Psoas muscle (tissue), 8 donors: ENCODE measurements around the gene TMEM175. TPM values are rescaled to one million over a fixed set of nuclear protein-coding genes. Genes with fewer than 3 reads are reported as not detected.
"Not testable (repeated sequence)": the region's sequence is repeated elsewhere in the genome, so short reads cannot be mapped to it uniquely, and the experiment has no call there.

Experiments used
- ATAC-seq, 4 donors: fragments of 200-7000 bp; cut with Tn5 transposase; one replicate each; pipeline ENCODE4 v1.9.1; 2020; ENCODE audit warnings: moderate library complexity in 3 of 4, mild to moderate bottlenecking in 2 of 4
- DNase-seq, 2 donors: peaks; one replicate each; pipeline ENCODE4 v3.0.0-alpha.2; 2020
- H3K27ac ChIP-seq: fragments of 200-600 bp; one replicate; pipeline ENCODE4 v1.8.0; 2022
- H3K27me3 ChIP-seq, 3 donors: fragments of 200-600 bp in 1 of 3; one replicate each; pipeline versions ENCODE4 v1.6.1 to v1.8.0; 2013 to 2022; ENCODE audit warnings: low read length in 2 of 3, mild to moderate bottlenecking in 2 of 3, moderate library complexity in 1 of 3; ENCODE audit not compliant: insufficient read depth in 3 of 3
- H3K36me3 ChIP-seq, 2 donors: fragments of 200-600 bp in 1 of 2; one replicate each; pipeline versions ENCODE4 v1.6.1 to v1.8.0; 2013 to 2022; ENCODE audit warnings: low read depth in 1 of 2, mild to moderate bottlenecking in 1 of 2, moderate library complexity in 1 of 2; ENCODE audit not compliant: insufficient read depth in 1 of 2
- H3K4me1 ChIP-seq: fragments of 200-600 bp; one replicate; pipeline ENCODE4 v1.8.0; 2022
- H3K4me3 ChIP-seq: fragments of 200-600 bp; one replicate; pipeline ENCODE4 v1.8.0; 2022; ENCODE audit warnings: mild to moderate bottlenecking
- H3K9me3 ChIP-seq: fragments of 200-600 bp; one replicate; pipeline ENCODE4 v1.8.0; 2022
- CTCF ChIP-seq: fragments of 200-600 bp; IDR thresholded peaks from one replicate; pipeline ENCODE4 v1.8.0; 2022; ENCODE audit warnings: antibody characterized with exemption
- WGBS, 3 donors: extraction: QIAGEN DNeasy Blood & Tissue Kit; methylation state at CpG; one replicate each; pipeline versions ENCODE4 v1.1.6 to v1.1.7; 2013; 5-methylcytosine and 5-hydroxymethylcytosine counted together
- intact Hi-C, 2 donors: fragments of 100-400 bp; cut with DNase I; formaldehyde crosslinking; loops; one replicate each; pipeline versions ENCODE4 v1.11.0 to v1.14.2; 2022
- polyA plus RNA-seq, 3 donors: library from polyadenylated mRNA; stranded (reverse); fragments of 200-250 nt; gene quantifications; one replicate each; pipeline ENCODE4 v1.2.3, GENCODE V29; 2013
- total RNA-seq, 4 donors: library from RNA; stranded (reverse); fragmentation: NEBNext Ultra II Directional in 2 of 4; extraction: Animal tissue kit (Norgen Biotek cat#: 25700) in 2 of 4; gene quantifications; one replicate each; pipeline versions ENCODE4 v1.2.1 to v1.2.4, GENCODE V29; 2021 to 2023
- donor health status: healthy with polysubstance abuse.
- donor health status: DM: no; HTN: no; CAD: no; lungs with moderate emphysema.
- donor health status: Bipolar disorder and iron deficiency.
- donor health status: healthy.
- donor health status: DM: yes; HTN: yes; CAD: no.
- donor health status: DM: no; HTN: no; CAD: no.
- donor health status: DM: no; HTN: no; CAD: no.
- donor health status: DM: yes; HTN: yes; CAD: no.

Gene TMEM175
- total and polyA plus RNA-seq, 7 donors: 8.7 to 23.9 (median 14.3) TPM

DNA sequence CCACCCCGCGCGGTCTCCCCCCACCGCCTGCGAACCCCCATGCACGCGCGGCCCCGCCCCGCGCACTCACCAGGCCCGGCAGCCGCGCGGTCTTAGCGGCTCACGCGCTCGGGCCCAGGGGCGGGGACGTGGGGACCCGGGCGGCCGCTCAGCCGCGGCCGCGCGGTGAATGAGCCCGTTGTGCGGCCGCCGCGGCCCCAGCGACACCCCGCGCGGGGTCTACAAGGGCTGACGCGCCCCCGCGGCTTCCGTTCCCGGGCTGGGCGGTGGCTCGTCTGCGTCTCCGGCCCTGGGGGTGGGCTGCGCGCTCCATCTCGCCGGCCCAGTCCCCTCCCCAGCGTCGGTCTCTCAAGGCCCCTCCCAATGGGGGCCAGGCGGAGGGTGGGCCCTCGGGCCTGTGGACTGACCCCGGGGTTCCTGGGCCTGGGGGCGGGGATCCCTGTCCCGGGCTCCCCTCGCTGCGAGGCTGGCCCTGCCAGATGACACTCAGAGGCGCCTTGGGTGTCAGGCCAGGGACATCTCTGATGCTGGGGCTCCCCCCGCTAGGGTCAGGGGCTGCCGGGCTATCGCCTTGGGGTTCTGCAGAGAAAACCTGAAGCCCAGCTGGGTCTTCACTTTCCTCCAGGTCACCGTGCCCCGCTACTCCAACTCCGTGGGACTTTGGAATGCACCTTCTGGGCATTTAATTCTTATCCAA, 65.3 kb downstream of the TMEM175 start:
- H3K36me3 ChIP-seq: no peaks in the 10 kb centered on the region
- DNase-seq (no peak), ATAC-seq (peak; percentile 23 to 48 (median 40))
- peaks cover 11% of the 10 kb centered on the region for H3K4me1 ChIP-seq
- peaks cover 0 to 65% (median 36%) of the 10 kb centered on the region in 3 donors for H3K27me3 ChIP-seq
- TF ChIP-seq CTCF: no peak
- intact Hi-C loops: loop anchor here in 1 of 2 donors (10.0 kb wide), 1 partner anchor 263 kb away; no protein-coding TSS in a partner anchor
- H3K27ac ChIP-seq: no peak overlapping the region
- WGBS, 3 donors: 2 to 3% (median 3%) methylated on average over 27 to 68 of the region's 68 CpGs
- H3K9me3 ChIP-seq: no peaks in the 10 kb centered on the region
- peak overlapping the region; percentile 52 for H3K4me3 ChIP-seq

DNA sequence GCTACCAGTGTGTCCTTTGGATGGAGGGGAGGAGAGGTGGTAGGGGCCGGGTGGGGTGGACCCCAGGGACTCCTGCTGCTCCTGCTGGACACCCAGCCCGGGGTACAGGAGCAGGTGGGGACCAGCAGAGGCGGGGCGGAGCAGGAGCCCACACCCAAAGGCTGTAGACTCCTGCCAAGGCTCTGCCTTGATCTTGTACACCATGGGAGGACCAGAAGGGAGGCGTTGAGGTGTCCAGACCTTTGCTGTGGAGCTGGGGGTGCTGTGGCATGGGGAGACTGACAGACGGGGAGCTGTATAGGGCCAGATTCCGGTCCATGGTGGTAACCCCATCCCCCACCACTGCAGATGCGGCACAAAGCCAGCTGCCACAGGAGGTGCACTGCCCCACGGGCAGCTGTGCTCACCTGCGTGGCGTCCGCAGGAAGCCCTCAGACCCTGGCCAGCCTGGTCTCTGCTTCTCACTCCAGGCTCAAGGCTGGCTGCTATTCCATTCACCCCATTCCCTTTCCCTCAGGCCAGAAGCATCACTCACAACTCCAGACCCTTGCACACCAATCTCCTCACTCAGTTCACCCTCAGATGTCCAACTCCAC, 65.9 kb downstream of the TMEM175 start:
- 33 to 37% (median 36%) methylated on average over 7 to 12 of the region's 12 CpGs for WGBS, 3 donors

DNA sequence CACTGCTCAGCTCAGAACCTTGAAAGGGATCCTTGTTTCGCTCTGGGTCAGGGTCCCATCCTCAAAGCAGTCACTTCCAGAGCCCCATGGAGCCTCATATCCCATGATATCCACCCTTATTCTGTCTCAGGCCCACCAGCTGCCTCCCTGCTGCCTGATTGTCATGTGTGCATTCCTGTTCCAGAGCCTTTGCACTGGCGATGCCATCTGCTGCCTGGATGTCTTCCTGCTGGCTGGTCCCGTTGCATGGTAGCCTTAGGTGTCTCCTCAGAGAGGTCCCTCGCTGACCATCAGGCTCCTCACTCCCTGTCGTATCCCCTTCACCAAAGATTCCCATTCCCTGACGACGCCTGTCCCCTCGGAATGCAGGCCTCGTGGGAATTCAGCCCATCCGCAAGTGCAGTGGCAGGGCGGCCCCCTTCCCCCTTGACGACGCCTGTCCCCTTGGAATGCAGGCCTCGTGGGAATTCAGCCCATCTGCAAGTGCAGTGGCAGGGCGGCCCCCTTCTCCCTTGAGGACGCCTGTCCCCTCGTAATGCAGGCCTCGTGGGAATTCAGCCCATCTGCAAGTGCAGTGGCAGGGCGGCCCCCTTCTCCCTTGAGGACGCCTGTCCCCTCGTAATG, 67.1 kb downstream of the TMEM175 start:
- H3K4me3 ChIP-seq, DNase-seq, ATAC-seq, H3K27ac ChIP-seq, H3K9me3 ChIP-seq, H3K36me3 ChIP-seq: not testable (repeated sequence)
- Histone ChIP-seq H3K4me1 (peaks cover 11% of the 10 kb centered on the region), H3K27me3 (peaks cover 0 to 84% (median 50%) of the 10 kb centered on the region in 3 donors)
- WGBS, 3 donors: 23 to 36% (median 33%) methylated on average over 14 to 17 of the region's 21 CpGs
- intact Hi-C loops: loop anchor here in 1 of 2 donors (10.0 kb wide), 1 partner anchor 265 kb away; no protein-coding TSS in a partner anchor

More for the DNA sequence above, 65.9 kb downstream of the TMEM175 start:
- no peak for TF ChIP-seq CTCF
- no peaks in the 10 kb centered on the region for H3K36me3 ChIP-seq
- H3K9me3 ChIP-seq: no peaks in the 10 kb centered on the region
- ATAC-seq: peak in 2 of 4 donors; percentile 6 to 25
- no peak overlapping the region for H3K4me3 ChIP-seq
- peaks cover 0 to 72% (median 41%) of the 10 kb centered on the region in 3 donors for H3K27me3 ChIP-seq
- H3K4me1 ChIP-seq: peaks cover 11% of the 10 kb centered on the region
- H3K27ac ChIP-seq: no peak overlapping the region
- DNase-seq: no peak
- intact Hi-C loops: loop anchor here in 1 of 2 donors (10.0 kb wide), 1 partner anchor 263 kb away; no protein-coding TSS in a partner anchor

GRCh38 chr4:999882-1000425, 67.7 kb downstream of the TMEM175 start:
- peaks cover 0 to 90% (median 54%) of the 10 kb centered on the region in 3 donors for H3K27me3 ChIP-seq
- no peak for ATAC-seq
- TF ChIP-seq CTCF: no peak

More at GRCh38 chr4:999882-1000425, 67.7 kb downstream of the TMEM175 start:
- DNase-seq: no peak
- Histone ChIP-seq H3K4me3 (no peak overlapping the region), H3K27ac (no peak overlapping the region), H3K36me3 (no peaks in the 10 kb centered on the region), H3K4me1 (peaks cover 11% of the 10 kb centered on the region), H3K9me3 (no peaks in the 10 kb centered on the region)
- intact Hi-C loops: loop anchor here in 1 of 2 donors (10.0 kb wide), 1 partner anchor 265 kb away; no protein-coding TSS in a partner anchor
- WGBS, 3 donors: 44 to 46% (median 45%) methylated on average over 18 of the region's 18 CpGs
